MM.1S (cell line): ENCODE results near the gene RHOBTB1.

Experiments
- DNase-seq: peaks from one replicate; pipeline ENCODE4 v3.0.0-alpha.2; 2015
- H2AFZ ChIP-seq: fragments of 300-600 bp; sonication (generic); 2 replicates; pipeline ENCODE4 v1.6.0; 2016; ENCODE audit warnings: antibody characterized with exemption, low read length
- H3F3A ChIP-seq: fragments of 300-600 bp; sonication (generic); 2 replicates; pipeline ENCODE4 v1.6.1; 2016; ENCODE audit warnings: mild to moderate bottlenecking, antibody characterized with exemption, low read length, moderate library complexity, mixed read lengths; ENCODE audit not compliant: insufficient read depth
- H3K27ac ChIP-seq: fragments of 300-600 bp; sonication (generic); 2 replicates; pipeline ENCODE4 v1.5.1; 2016; ENCODE audit warnings: mild to moderate bottlenecking, low read length
- H3K27me3 ChIP-seq: fragments of 300-600 bp; sonication (generic); replicated peaks from 2 replicates; pipeline ENCODE4 v1.6.0; 2016; ENCODE audit warnings: low read length; ENCODE audit not compliant: insufficient read depth
- H3K36me3 ChIP-seq: fragments of 300-600 bp; sonication (generic); replicated peaks from 2 replicates; pipeline ENCODE4 v1.6.1; 2016; ENCODE audit warnings: mild to moderate bottlenecking, low read length, mixed read lengths; ENCODE audit not compliant: insufficient read depth
- H3K4me1 ChIP-seq: fragments of 300-600 bp; sonication (generic); 2 replicates; pipeline ENCODE4 v1.6.1; 2016; ENCODE audit warnings: low read length, mixed read lengths
- H3K4me2 ChIP-seq: fragments of 300-600 bp; sonication (generic); 2 replicates; pipeline ENCODE4 v1.6.0; 2016; ENCODE audit warnings: low read depth, low read length
- H3K4me3 ChIP-seq: fragments of 300-600 bp; sonication (generic); 2 replicates; pipeline ENCODE4 v1.5.1; 2016; ENCODE audit warnings: low read length, mixed read lengths
- H3K79me2 ChIP-seq: fragments of 300-600 bp; sonication (generic); 2 replicates; pipeline ENCODE4 v1.6.1; 2016; ENCODE audit warnings: mixed run types, low read length, mixed read lengths
- H3K9ac ChIP-seq: fragments of 300-600 bp; sonication (generic); 2 replicates; pipeline ENCODE4 v1.6.1; 2016; ENCODE audit warnings: low read length, mixed read lengths
- H3K9me2 ChIP-seq: fragments of 300-600 bp; sonication (generic); replicated peaks from 2 replicates; pipeline ENCODE4 v1.6.1; 2016; ENCODE audit warnings: mild to moderate bottlenecking, low read length, mixed read lengths; ENCODE audit not compliant: insufficient read depth
- H3K9me3 ChIP-seq: fragments of 300-600 bp; sonication (generic); replicated peaks from 2 replicates; pipeline ENCODE4 v1.6.1; 2016; ENCODE audit warnings: mild to moderate bottlenecking, low read length, mixed read lengths; ENCODE audit not compliant: insufficient read depth
- H4K20me1 ChIP-seq: fragments of 300-600 bp; sonication (generic); 2 replicates; pipeline ENCODE4 v1.6.1; 2016; ENCODE audit warnings: mild to moderate bottlenecking, low read length, moderate library complexity, mixed read lengths; ENCODE audit not compliant: insufficient read depth
- CTCF ChIP-seq: fragments of 300-600 bp; sonication (generic); IDR thresholded peaks from 2 replicates; pipeline ENCODE4 v1.5.1; 2016; ENCODE audit warnings: antibody characterized with exemption, low read length, mixed read lengths
- EZH2 ChIP-seq: fragments of 300-600 bp; sonication (generic); optimal IDR thresholded peaks from 2 replicates; pipeline ENCODE3; 2017; ENCODE audit warnings: low read depth, mild to moderate bottlenecking, antibody characterized with exemption, low read length, mixed read lengths
- EZH2phosphoT487 ChIP-seq: fragments of 300-600 bp; sonication (generic); IDR thresholded peaks from 2 replicates; pipeline ENCODE4 v1.6.1; 2018; ENCODE audit warnings: antibody characterized with exemption, low read length

The RHOBTB1 gene

DNA sequence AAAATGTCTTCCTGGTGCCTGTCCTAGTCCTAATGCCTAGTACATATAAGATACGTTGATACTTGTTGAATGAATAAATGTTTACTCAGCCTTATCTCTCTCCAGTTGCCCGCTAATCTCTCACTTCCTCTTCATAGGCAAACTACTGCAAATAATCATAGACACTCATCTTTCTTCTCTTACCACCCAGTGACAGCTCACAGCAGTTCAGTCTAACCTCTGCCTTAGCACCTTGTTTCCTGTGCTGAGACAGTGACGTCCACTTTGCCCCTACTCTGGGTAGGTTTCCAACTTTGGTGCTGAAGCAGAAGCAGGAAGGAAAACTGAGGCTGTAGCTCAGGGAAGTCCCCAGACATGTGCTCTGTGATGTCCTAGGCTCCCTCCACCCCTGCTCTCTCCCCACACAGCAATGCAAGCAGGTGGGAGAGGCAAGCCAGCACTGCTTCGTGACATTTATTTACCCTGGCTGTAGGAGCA, 45.5 kb upstream of the RHOBTB1 start:
- H3K9me2 ChIP-seq: no peaks in the 10 kb centered on the region
- no peaks in the 10 kb centered on the region for H4K20me1 ChIP-seq
- no peaks in the 10 kb centered on the region for H3K4me1 ChIP-seq
- H3K27ac ChIP-seq: no peak overlapping the region
- H2AFZ ChIP-seq: no peak overlapping the region
- no peaks in the 10 kb centered on the region for H3K79me2 ChIP-seq
- no peak for DNase-seq
- H3K36me3 ChIP-seq: no peaks in the 10 kb centered on the region
- H3K9ac ChIP-seq: no peak overlapping the region
- H3K4me2 ChIP-seq: no peak overlapping the region
- TF ChIP-seq CTCF: no peak
- TF ChIP-seq EZH2: no peak
- no peak for TF ChIP-seq EZH2phosphoT487
- H3F3A ChIP-seq: no peaks in the 10 kb centered on the region
- H3K4me3 ChIP-seq: no peak overlapping the region
- no peaks in the 10 kb centered on the region for H3K9me3 ChIP-seq
- no peaks in the 10 kb centered on the region for H3K27me3 ChIP-seq

- H3K4me3 ChIP-seq: no peak overlapping the region
- DNase-seq: no peak
- no peak overlapping the region for H3K9ac ChIP-seq
- H3F3A ChIP-seq: no peaks in the 10 kb centered on the region
- no peaks in the 10 kb centered on the region for H3K4me1 ChIP-seq
- no peak overlapping the region for H3K4me2 ChIP-seq
- H3K9me2 ChIP-seq: no peaks in the 10 kb centered on the region
- H2AFZ ChIP-seq: no peak overlapping the region
- H3K36me3 ChIP-seq: no peaks in the 10 kb centered on the region
- no peak overlapping the region for H3K27ac ChIP-seq
- H3K9me3 ChIP-seq: no peaks in the 10 kb centered on the region
- no peaks in the 10 kb centered on the region for H4K20me1 ChIP-seq
- no peaks in the 10 kb centered on the region for H3K79me2 ChIP-seq
- H3K27me3 ChIP-seq: no peaks in the 10 kb centered on the region
- TF ChIP-seq EZH2 (no peak), EZH2phosphoT487 (no peak), CTCF (no peak)
Observed at GRCh38 chr10:60986791-60987190, 42.8 kb upstream of the RHOBTB1 start.

DNA sequence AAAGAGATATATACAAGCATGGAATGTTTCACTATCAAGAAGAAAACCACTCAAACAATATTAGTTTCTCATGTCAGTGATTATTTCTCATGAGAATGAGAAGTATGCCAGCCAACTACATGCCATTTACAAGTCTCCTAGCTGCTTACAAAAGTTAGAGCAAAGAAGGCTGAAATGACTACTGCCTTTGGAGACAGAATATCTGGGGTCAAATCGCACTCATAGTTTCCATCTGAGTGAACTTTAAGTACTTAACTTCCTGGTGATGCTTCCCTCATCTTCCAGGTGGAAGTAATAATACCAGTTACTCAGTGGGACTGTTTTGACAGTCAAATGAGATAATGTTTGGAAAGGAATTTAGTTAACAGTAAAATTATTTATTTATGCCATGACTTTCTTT, 42.0 kb upstream of the RHOBTB1 start:
- Histone ChIP-seq H3K9me3 (no peaks in the 10 kb centered on the region), H3K27me3 (no peaks in the 10 kb centered on the region), H3K4me2 (no peak overlapping the region), H3F3A (no peaks in the 10 kb centered on the region), H3K4me1 (no peaks in the 10 kb centered on the region), H3K9me2 (no peaks in the 10 kb centered on the region), H4K20me1 (no peaks in the 10 kb centered on the region), H3K27ac (no peak overlapping the region), H3K4me3 (no peak overlapping the region), H3K9ac (no peak overlapping the region), H2AFZ (no peak overlapping the region), H3K36me3 (no peaks in the 10 kb centered on the region), H3K79me2 (no peaks in the 10 kb centered on the region)
- no peak for TF ChIP-seq CTCF
- TF ChIP-seq EZH2: no peak
- TF ChIP-seq EZH2phosphoT487: no peak
- no peak for DNase-seq
